NOMO-1 (cell line): ENCODE results near the gene ZNF559.

ENCODE experiments used
- DNase-seq, 2 experiments: peaks; one replicate each; lab custom pipeline; 2025; ENCODE audit not compliant: unreplicated experiment in 2 of 2; lab: John Stamatoyannopoulos, UW

ZNF559 gene

DNA sequence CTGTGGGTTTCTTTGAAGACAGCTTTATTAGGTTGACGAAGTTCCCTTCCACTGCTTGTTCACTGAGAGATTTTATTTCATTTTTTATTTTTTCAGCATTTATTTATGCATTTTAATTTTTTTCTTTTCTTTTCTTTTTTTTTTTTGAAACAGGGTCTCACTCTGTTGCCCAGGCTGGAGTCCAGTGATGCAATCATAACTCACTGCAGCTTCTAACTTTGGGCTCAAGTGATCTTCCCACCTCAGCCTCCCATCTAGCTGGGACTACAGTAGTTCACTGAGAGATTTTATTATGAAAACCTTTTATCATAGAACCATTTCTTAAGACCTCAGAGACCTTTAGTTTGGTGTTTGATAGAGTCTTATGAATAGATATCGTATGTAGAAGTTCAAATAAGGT lies 28.5 kb downstream of the ZNF559 start:
- no peak for DNase-seq

DNA sequence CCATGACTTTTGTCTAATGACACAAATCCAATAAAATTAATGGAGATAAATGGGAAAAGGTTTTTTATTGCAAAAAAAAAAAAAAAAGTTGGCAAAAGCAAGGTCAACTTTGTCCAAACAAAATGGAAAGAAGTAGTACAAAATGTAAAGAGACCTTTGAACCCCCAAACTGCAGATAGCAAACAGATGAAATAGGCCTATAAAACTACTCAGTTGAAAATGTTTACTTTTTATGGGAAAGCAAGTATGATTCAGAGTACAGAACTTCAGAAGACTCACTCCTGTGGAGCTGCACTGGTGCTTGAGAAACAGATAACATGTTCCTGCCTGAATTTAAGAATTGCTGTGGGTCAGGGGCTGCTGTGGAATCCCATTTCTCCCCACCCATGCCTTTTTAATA lies 29.0 kb downstream of the ZNF559 start:
- DNase-seq: no peak

DNA sequence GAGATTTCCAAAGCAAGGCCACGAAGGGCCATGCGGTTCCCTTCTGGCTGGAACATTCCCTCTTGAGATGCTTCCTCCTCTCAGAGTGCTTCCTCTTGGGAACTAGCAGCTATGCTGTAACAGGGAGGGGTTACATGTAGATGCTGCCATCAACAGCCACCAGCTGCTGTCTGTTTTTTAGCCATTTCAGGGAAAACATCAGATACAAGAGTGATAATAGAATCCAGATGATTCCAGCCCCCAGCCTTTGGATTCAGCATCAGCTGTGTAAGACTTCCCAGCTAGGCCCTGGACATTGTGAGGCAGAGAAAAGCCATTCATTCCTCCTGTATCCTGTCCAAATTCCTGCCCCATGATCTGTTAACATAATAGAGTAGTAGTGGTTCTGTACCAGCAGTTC lies 30.7 kb downstream of the ZNF559 start:
- DNase-seq: no peak

DNA sequence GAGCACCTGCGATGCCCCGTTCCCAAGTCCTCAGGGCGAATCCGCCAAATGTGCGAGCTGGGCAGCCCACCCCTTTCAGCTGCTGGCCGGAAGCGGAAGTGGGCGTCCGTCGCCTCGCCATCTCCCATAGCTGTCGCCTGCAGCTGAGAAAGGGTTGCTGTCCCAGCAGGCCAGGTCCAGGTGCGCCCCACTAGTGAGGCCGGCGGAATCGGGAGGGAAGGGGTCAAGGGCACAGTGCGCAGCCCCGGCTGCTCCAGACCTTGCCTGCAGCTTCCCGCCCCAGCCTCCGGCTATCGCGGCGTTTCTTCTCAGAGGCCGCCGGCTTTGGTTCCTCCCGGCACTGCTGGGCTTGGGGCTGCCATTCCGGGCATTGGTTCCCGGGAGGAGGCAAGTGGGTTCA lies 38.9 kb downstream of the ZNF559 start, which contains the start of gene ZNF177:
Gene ZNF177, plus strand, starts transcription at position 109 of the 400 bp plus-strand sequence. CDS start 15,299 bp downstream, outside the sequence.
- DNase-seq: no peak

DNA sequence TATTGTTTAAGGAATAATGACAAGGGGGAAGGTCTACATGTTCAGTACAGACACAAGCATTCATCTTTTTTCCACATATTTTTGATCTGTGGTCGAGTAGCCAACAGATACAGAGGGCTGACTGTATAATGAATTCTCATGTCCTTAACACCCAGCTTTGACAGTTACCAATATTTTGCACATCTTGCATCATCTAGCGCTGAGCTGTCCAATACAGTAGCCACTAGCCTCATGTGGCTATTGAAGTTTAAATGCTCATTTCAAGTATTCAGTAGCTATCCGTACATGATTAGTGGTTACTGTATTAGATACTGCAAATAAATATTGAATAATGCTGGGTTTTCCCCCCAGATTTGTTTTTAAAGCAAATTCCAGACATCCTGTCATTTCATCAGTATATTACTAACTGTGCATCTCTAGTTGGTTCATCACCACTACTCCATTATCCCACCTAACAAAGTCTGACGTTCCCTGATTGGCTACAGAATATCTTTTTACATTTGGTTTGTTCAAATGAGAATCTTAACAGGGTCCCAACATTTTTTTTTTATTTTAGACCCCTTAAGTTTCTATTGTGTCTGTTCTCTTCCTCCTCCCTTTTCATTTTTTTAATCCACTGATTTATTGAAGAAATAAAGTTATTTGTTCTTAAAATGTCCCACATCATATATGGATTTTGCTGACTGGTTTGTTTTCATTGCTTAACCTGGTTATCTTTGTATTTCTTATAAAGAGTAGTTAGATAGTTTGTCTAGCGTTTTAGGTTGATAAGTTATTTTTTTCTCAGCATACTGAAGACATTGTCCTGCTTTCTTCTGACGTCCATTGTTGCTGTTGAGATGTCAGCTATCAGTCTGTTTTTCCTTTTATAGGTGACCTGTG lies 47.0 kb downstream of the ZNF559 start:
- DNase-seq: no peak

DNA sequence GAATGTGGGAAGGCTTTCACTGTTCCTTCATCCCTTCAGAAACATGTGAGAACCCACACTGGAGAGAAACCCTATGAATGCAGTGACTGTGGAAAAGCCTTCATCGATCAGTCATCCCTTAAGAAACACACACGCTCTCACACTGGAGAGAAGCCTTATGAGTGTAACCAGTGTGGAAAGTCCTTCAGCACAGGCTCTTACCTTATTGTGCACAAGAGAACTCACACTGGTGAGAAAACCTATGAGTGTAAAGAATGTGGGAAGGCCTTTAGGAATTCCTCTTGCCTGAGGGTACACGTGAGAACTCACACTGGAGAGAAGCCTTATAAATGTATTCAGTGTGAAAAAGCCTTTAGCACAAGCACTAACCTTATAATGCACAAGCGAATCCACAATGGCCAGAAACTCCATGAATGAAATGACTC lies 57.4 kb downstream of the ZNF559 start:
- DNase-seq: no peak
